Measurements from ENCODE around the gene ADAMTSL1. TPM values are rescaled to one million over a fixed set of nuclear protein-coding genes. Genes with fewer than 3 reads are reported as not detected.

ADAMTSL1 gene
- total RNA-seq, 1 experiment from 2014 or later, result 0.95 TPM

DNA sequence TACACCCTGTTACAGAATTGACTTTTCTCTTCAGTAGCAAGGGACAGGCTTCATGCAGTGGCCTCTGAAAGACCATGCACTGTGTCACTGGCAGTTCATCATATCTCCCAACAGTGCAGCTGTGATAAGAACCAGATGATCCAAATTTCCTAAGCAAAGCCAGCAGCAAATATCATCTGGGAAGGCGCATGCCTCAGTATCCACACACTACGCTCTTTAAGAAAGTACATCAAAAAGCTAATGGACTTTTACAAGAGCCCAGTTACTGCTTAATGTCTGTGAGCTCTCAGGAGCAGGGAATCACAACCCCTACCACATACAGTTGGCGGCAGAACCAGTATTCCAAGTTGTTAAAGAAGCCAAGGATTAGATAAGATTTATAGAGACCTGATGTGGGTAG is 25.1 kb downstream of the ADAMTSL1 start:
- H3K9me3 ChIP-seq (replicated peaks), result no peaks in the 10 kb centered on the region
- H3K27me3 ChIP-seq (replicated peaks), result no peaks in the 10 kb centered on the region
- no peak for DNase-seq (ENCODE audit: low read depth in 1 of 2, low spot score in 2 of 2)
- no peak overlapping the region for H3K4me3 ChIP-seq
- no peaks in the 10 kb centered on the region for H3K36me3 ChIP-seq
- no peaks in the 10 kb centered on the region for H3K4me1 ChIP-seq (replicated peaks)
- H3K27ac ChIP-seq, result no peak overlapping the region

- Histone ChIP-seq H3K36me3 (no peaks in the 10 kb centered on the region), H3K9me3 (replicated peaks) (no peaks in the 10 kb centered on the region), H3K4me3 (no peak overlapping the region), H3K27ac (no peak overlapping the region), H3K4me1 (replicated peaks) (no peaks in the 10 kb centered on the region), H3K27me3 (replicated peaks) (no peaks in the 10 kb centered on the region)
- no peak for DNase-seq (ENCODE audit: low read depth in 1 of 2, low spot score in 2 of 2)
Observed at GRCh38 chr9:18499980-18500379, 26.0 kb downstream of the ADAMTSL1 start.

GRCh38 chr9:18500451-18500850 is 26.5 kb downstream of the ADAMTSL1 start:
- Histone ChIP-seq H3K9me3 (replicated peaks) (no peaks in the 10 kb centered on the region), H3K27ac (no peak overlapping the region), H3K27me3 (replicated peaks) (no peaks in the 10 kb centered on the region), H3K4me1 (replicated peaks) (no peaks in the 10 kb centered on the region), H3K4me3 (no peak overlapping the region), H3K36me3 (no peaks in the 10 kb centered on the region)
- no peak for DNase-seq (ENCODE audit: low read depth in 1 of 2, low spot score in 2 of 2)

DNA sequence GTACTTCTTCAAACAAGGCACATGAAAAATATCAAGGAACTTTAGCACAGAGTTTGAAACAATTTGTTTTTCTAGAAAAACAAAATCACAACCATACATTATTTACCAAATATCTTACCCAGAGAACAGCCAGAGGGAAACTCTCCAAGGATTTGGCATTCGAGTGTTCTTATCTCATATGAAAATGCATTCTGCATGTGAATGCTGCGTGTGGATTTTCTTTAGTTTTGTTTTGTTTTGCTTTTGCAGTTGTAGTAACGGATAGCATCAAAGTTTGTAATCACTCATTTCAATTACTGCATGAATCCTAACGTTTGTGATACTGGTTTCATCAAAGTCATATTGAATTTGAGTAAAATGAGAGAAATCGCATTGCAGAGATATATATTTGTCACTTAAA is 28.0 kb downstream of the ADAMTSL1 start:
- no peak overlapping the region for H3K4me3 ChIP-seq

DNA sequence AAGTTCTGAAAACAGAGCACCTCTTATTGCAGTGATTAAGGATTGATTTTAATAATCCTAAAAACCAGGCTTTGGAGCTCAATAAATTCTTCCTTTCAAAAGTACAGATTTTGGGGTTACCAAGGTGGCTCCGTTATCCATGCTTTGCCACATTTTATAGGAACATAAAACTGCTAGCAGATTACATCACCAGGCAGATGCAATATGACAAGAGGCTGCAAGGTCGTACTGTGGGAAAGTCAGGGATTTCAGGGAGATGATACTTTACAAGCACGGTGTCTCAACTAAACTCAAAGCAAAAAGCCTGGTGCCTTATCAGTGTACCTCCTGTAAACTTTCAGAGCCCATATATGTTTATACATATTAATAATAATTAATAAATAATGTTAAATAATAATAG is 28.6 kb downstream of the ADAMTSL1 start:
- H3K4me1 ChIP-seq (replicated peaks), result no peaks in the 10 kb centered on the region

More for the DNA sequence above, 28.0 kb downstream of the ADAMTSL1 start:
- Histone ChIP-seq H3K9me3 (replicated peaks) (no peaks in the 10 kb centered on the region), H3K27ac (no peak overlapping the region), H3K36me3 (no peaks in the 10 kb centered on the region), H3K27me3 (replicated peaks) (no peaks in the 10 kb centered on the region), H3K4me1 (replicated peaks) (no peaks in the 10 kb centered on the region)
- no peak for DNase-seq (ENCODE audit: low read depth in 1 of 2, low spot score in 2 of 2)

DNA sequence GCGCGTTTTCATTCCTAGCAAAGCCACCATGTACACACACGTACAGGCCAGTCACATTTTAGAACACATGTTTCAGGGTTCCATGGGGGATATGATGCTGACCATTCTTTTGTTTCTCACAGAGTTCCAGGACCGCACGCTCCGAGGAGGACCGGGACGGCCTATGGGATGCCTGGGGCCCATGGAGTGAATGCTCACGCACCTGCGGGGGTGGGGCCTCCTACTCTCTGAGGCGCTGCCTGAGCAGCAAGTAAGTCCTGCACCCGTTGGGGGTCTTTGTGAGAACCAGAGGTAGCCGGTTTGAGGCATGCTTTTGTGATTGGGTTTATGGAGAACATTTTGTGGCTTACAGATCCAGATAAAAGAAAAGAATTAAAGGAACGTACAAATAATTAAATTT is 30.8 kb downstream of the ADAMTSL1 start:
- no peaks in the 10 kb centered on the region for H3K27me3 ChIP-seq (replicated peaks)
- H3K36me3 ChIP-seq, result no peaks in the 10 kb centered on the region
- no peak overlapping the region for H3K27ac ChIP-seq
- H3K4me3 ChIP-seq, result no peak overlapping the region
- DNase-seq (ENCODE audit: low read depth in 1 of 2, low spot score in 2 of 2), result no peak
- H3K9me3 ChIP-seq (replicated peaks), result no peaks in the 10 kb centered on the region
- H3K4me1 ChIP-seq (replicated peaks), result no peaks in the 10 kb centered on the region

More for the DNA sequence above, 28.6 kb downstream of the ADAMTSL1 start:
- Histone ChIP-seq H3K4me3 (no peak overlapping the region), H3K27me3 (replicated peaks) (no peaks in the 10 kb centered on the region), H3K9me3 (replicated peaks) (no peaks in the 10 kb centered on the region), H3K27ac (no peak overlapping the region), H3K36me3 (no peaks in the 10 kb centered on the region)
- no peak for DNase-seq (ENCODE audit: low read depth in 1 of 2, low spot score in 2 of 2)

- H3K27ac ChIP-seq, result no peak overlapping the region
- DNase-seq (ENCODE audit: low read depth in 1 of 2, low spot score in 2 of 2), result no peak
- no peaks in the 10 kb centered on the region for H3K36me3 ChIP-seq
- H3K9me3 ChIP-seq (replicated peaks), result no peaks in the 10 kb centered on the region
- no peaks in the 10 kb centered on the region for H3K27me3 ChIP-seq (replicated peaks)
- no peak overlapping the region for H3K4me3 ChIP-seq
- no peaks in the 10 kb centered on the region for H3K4me1 ChIP-seq (replicated peaks)
Observed at GRCh38 chr9:18507151-18507550, 33.2 kb downstream of the ADAMTSL1 start.

- H3K27ac ChIP-seq, result no peak overlapping the region
- no peaks in the 10 kb centered on the region for H3K9me3 ChIP-seq (replicated peaks)
- H3K4me1 ChIP-seq (replicated peaks), result no peaks in the 10 kb centered on the region
- no peaks in the 10 kb centered on the region for H3K36me3 ChIP-seq
- no peak for DNase-seq (ENCODE audit: low read depth in 1 of 2, low spot score in 2 of 2)
- no peak overlapping the region for H3K4me3 ChIP-seq
- H3K27me3 ChIP-seq (replicated peaks), result no peaks in the 10 kb centered on the region
Observed at GRCh38 chr9:18516514-18516913, 42.6 kb downstream of the ADAMTSL1 start.

GRCh38 chr9:18516965-18517364 is 43.0 kb downstream of the ADAMTSL1 start:
- H3K4me1 ChIP-seq (replicated peaks), result no peaks in the 10 kb centered on the region
- no peaks in the 10 kb centered on the region for H3K27me3 ChIP-seq (replicated peaks)
- no peaks in the 10 kb centered on the region for H3K36me3 ChIP-seq
- no peak overlapping the region for H3K27ac ChIP-seq
- no peak for DNase-seq (ENCODE audit: low read depth in 1 of 2, low spot score in 2 of 2)
- H3K4me3 ChIP-seq, result no peak overlapping the region
- H3K9me3 ChIP-seq (replicated peaks), result no peaks in the 10 kb centered on the region

GRCh38 chr9:18520416-18521047 is 46.6 kb downstream of the ADAMTSL1 start:
- no peak overlapping the region for H3K27ac ChIP-seq
- no peaks in the 10 kb centered on the region for H3K36me3 ChIP-seq
- H3K4me3 ChIP-seq, result no peak overlapping the region
- no peaks in the 10 kb centered on the region for H3K9me3 ChIP-seq (replicated peaks)
- H3K27me3 ChIP-seq (replicated peaks), result no peaks in the 10 kb centered on the region
- DNase-seq (ENCODE audit: low read depth in 1 of 2, low spot score in 2 of 2), result no peak
- no peaks in the 10 kb centered on the region for H3K4me1 ChIP-seq (replicated peaks)

GRCh38 chr9:18526685-18527084 is 52.7 kb downstream of the ADAMTSL1 start:
- no peaks in the 10 kb centered on the region for H3K36me3 ChIP-seq
- no peak overlapping the region for H3K4me3 ChIP-seq
- no peak overlapping the region for H3K27ac ChIP-seq
- no peaks in the 10 kb centered on the region for H3K27me3 ChIP-seq (replicated peaks)
- no peaks in the 10 kb centered on the region for H3K4me1 ChIP-seq (replicated peaks)
- no peak for DNase-seq (ENCODE audit: low read depth in 1 of 2, low spot score in 2 of 2)
- H3K9me3 ChIP-seq (replicated peaks), result no peaks in the 10 kb centered on the region

DNA sequence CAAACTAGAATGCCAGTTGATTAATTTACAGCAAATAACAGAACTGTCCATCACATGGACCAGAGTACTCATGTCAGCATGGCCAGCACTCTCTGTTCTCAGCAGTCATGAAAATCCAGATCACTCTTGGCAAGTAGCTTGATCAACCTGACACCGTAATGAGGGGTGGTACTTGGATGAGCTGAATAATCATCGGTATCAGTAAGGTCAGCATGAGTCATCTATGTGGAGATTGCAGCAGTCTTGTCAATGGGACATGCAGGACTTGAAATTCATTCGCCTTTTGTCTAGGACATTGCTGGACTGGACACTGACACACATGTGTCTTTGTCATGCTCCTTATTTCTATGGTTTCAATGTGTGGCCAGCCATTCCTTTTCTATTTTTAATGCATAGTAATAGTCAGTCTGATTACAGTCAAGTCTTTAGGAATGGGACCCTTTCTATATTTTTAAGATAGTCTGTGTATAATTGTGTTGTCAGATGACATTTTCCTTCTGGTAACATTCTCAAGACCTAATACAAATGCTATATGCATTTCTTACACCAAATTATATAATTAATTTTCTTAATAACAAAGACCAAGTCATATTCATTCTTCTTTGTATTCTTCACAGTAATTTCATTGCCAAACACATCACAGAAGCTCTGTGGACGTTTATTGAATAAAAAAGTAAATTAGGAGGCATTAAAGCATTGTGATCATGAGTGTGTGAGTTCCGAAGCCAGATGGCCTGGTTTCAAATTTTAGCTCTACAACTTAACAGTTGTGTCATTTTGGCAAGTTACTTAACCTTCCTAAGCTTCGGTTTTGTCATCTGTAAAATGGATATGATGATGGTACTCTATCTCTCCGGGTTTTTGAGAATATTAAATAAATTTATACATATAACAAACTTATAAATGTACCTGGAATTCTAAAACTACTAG is 57.4 kb downstream of the ADAMTSL1 start:
- no peak for DNase-seq (ENCODE audit: low read depth in 1 of 2, low spot score in 2 of 2)
- H3K9me3 ChIP-seq (replicated peaks), result no peaks in the 10 kb centered on the region
- no peaks in the 10 kb centered on the region for H3K27me3 ChIP-seq (replicated peaks)
- H3K36me3 ChIP-seq, result no peaks in the 10 kb centered on the region
- no peaks in the 10 kb centered on the region for H3K4me1 ChIP-seq (replicated peaks)
- H3K27ac ChIP-seq, result no peak overlapping the region
- no peak overlapping the region for H3K4me3 ChIP-seq

GRCh38 chr9:18534611-18535010 is 60.7 kb downstream of the ADAMTSL1 start:
- no peak overlapping the region for H3K4me3 ChIP-seq
- no peaks in the 10 kb centered on the region for H3K4me1 ChIP-seq (replicated peaks)
- DNase-seq (ENCODE audit: low read depth in 1 of 2, low spot score in 2 of 2), result no peak
- H3K9me3 ChIP-seq (replicated peaks), result no peaks in the 10 kb centered on the region
- H3K27ac ChIP-seq, result no peak overlapping the region
- no peaks in the 10 kb centered on the region for H3K36me3 ChIP-seq
- H3K27me3 ChIP-seq (replicated peaks), result no peaks in the 10 kb centered on the region

DNA sequence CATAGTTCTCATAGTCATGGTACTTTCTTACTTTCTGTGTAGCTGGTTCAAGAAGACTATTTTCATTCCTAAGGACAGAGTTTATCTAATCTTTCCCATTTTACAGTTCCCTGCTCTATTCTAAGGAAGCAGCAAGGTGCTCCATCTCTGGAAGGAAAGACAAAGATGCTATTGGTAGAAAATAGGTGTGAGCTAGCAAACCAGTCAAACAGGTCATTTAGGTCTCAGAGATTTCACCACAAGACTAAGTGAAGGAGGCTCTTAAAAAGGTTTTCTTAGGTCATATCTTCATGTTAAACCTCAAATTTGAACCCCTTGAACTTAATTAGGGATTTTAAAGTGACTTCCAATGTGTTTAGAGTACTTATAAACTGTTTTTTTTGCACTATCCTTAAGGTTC is 62.6 kb downstream of the ADAMTSL1 start:
- Histone ChIP-seq H3K27me3 (replicated peaks) (no peaks in the 10 kb centered on the region), H3K27ac (no peak overlapping the region), H3K9me3 (replicated peaks) (no peaks in the 10 kb centered on the region), H3K4me1 (replicated peaks) (no peaks in the 10 kb centered on the region), H3K4me3 (no peak overlapping the region), H3K36me3 (no peaks in the 10 kb centered on the region)
- DNase-seq (ENCODE audit: low read depth in 1 of 2, low spot score in 2 of 2), result no peak

Measured in SJSA1 (cell line).